Activated T-cell treated with anti-CD3 and anti-CD28 coated beads, Interleukin-2, amount 50 U/mL, for 24 hours (primary cell): Measurements from ENCODE around the gene TREX2.
"Not testable (repeated sequence)": the region's sequence is repeated elsewhere in the genome, so short reads cannot be mapped to it uniquely, and the experiment has no call there.

Source experiments
- DNase-seq: peaks from one replicate; pipeline ENCODE4 v3.0.0-alpha.2; 2020
- H3K27ac Mint-ChIP-seq: 2 replicates; pipeline ENCODE4 v1.8.0; 2020; ENCODE audit warnings: mild to moderate bottlenecking, mixed read lengths
- H3K27me3 Mint-ChIP-seq: 2 replicates; pipeline ENCODE4 v1.8.0; 2020; ENCODE audit warnings: mixed read lengths
- H3K36me3 Mint-ChIP-seq: 2 replicates; pipeline ENCODE4 v1.8.0; 2020; ENCODE audit warnings: low read depth, mixed read lengths
- H3K4me1 Mint-ChIP-seq: 2 replicates; pipeline ENCODE4 v1.8.0; 2020; ENCODE audit warnings: low read depth, mixed read lengths
- H3K4me3 Mint-ChIP-seq: 2 replicates; pipeline ENCODE4 v1.8.0; 2020; ENCODE audit warnings: mild to moderate bottlenecking, moderate library complexity, mixed read lengths
- H3K9me3 Mint-ChIP-seq: 2 replicates; pipeline ENCODE4 v1.8.0; 2020; ENCODE audit warnings: mixed read lengths

The TREX2 gene

DNA sequence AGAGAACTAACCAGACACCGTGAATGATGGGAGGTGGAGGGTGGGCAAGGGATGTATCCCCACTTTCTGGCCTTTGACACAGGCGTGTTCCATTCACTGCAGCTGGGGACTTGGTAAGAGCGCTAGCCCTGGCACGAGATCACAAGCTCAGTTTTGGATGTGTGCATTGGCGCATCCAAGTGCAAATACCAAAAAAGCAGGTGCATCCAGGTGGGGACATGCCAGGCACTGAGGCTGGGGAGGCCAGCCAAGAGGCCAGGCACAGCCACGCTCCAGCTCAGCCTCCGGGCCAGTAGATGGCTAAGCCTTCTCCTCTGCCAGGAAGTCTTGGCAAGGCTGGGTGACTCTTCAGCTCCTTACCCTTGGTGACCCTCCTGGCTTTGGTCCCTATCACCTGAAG is 39.0 kb downstream of the TREX2 start:
- Mint-ChIP-seq H3K9me3 (no peaks in the 10 kb centered on the region), H3K27me3 (peaks cover 32% of the 10 kb centered on the region), H3K27ac (no peak overlapping the region), H3K4me3 (no peak overlapping the region), H3K4me1 (peaks cover 4% of the 10 kb centered on the region), H3K36me3 (no peaks in the 10 kb centered on the region)
- no peak for DNase-seq

DNA sequence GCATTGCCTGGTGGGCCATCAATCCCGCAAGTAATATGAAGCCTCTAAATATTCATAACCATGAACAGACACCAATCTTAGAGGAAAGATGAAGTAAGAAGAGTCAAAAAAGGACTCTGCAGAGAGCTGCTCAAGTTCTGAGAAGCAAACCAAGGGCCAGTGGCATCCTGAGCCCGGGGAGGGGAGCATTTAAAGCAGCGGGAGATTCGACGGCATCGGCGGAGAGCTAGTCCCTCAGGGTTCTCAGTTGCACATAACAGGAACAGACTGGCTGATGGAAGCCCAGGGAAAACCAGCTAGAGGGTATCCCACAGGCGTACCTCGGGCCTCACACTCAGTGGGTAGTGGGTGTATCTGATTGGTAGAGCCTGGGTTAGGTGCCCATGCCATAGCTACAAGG is 39.8 kb downstream of the TREX2 start:
- no peak overlapping the region for H3K27ac Mint-ChIP-seq
- peaks cover 2% of the 10 kb centered on the region for H3K4me1 Mint-ChIP-seq
- H3K4me3 Mint-ChIP-seq = no peak overlapping the region
- H3K36me3 Mint-ChIP-seq = no peaks in the 10 kb centered on the region
- DNase-seq = no peak
- H3K27me3 Mint-ChIP-seq = peaks cover 30% of the 10 kb centered on the region
- H3K9me3 Mint-ChIP-seq = peaks cover 2% of the 10 kb centered on the region

DNA sequence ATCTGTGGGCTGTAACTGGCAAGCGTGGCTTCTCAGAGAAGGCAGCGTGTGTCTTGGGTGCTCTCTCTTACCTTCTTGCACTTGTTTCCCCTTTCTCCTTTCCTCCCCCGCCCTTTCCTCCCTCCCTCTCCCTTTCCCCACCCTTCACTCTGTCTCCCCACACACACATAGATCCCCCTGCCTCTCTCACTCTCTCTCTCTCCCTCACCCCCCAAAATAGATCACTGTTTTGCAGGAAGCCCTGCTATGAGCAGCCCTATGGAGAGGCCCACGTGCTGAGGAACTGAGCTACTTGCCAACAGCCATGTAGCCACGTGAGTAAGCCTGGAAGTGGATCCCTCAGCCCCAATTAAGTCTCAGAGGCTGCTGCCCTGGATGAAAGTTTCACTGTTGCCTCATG is 40.4 kb downstream of the TREX2 start:
- no peaks in the 10 kb centered on the region for H3K4me1 Mint-ChIP-seq
- H3K4me3 Mint-ChIP-seq = no peak overlapping the region
- no peak for DNase-seq
- H3K9me3 Mint-ChIP-seq = peaks cover 2% of the 10 kb centered on the region
- no peak overlapping the region for H3K27ac Mint-ChIP-seq
- H3K36me3 Mint-ChIP-seq = no peaks in the 10 kb centered on the region
- peaks cover 25% of the 10 kb centered on the region for H3K27me3 Mint-ChIP-seq

DNA sequence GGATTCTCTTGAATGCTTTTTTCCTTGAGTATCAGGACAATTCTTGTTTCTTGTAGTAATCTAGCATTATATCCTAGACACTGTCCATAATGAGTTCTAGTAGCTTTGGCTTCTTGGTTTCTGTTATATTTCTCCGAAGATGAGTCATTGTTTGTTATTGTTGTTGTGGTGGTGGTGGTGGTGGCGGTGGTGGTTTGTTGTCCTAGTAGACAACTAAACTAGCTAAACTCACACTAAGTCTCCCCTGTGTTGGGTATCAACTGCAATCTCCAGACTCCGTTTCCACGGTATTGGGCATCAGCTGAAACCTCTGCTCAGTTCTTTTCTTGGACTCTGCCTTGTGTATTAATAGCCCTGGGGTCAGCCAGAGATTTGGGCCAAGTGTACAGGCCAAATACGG is 41.5 kb downstream of the TREX2 start:
- H3K27ac Mint-ChIP-seq, H3K4me3 Mint-ChIP-seq, H3K4me1 Mint-ChIP-seq, H3K9me3 Mint-ChIP-seq, H3K36me3 Mint-ChIP-seq, DNase-seq: not testable (repeated sequence)
- H3K27me3 Mint-ChIP-seq = peaks cover 25% of the 10 kb centered on the region

DNA sequence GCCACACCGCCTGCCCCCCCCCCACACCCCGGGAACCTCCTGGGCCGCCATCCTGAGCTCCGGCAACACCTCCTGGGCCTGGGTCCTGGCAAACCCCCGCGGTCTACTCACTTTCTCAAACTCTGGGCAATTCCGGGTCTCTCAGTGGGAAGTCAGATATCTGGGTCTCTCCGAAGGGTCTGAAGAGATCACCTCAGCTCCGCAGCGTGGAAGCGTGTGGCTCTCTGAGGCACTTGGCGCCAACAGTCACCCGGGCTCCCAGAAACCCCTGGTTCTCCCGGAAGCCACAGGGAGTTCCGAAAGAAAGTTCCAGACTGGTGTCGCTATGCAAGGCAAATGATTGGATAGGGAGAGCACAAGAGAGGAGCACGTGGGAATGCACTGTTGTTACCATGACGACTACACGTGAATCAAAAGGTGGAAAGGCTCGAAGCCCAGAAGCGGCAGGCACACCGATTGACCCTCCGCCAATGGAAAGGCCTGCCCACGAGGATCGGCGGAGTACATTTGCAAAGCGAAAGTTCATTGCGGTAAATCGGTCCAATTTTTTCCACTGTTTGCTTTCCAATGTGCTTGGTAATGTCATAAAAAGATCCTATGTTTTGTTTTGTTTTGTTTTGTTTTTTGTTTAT is 44.6 kb downstream of the TREX2 start, which contains the start of gene PNMA6E:
Gene PNMA6E (minus strand): TSS at position 218 of the 632 bp plus-strand sequence. CDS start 2,501 bp downstream, outside the sequence.
- H3K4me3 Mint-ChIP-seq = no peak within 1 kb of the TSS
- H3K36me3 Mint-ChIP-seq = no peaks in the 10 kb centered on the region
- peaks cover 1% of the 10 kb centered on the region for H3K4me1 Mint-ChIP-seq
- DNase-seq = no peak
- H3K9me3 Mint-ChIP-seq = peaks cover 2% of the 10 kb centered on the region
- H3K27me3 Mint-ChIP-seq = peaks cover 22% of the 10 kb centered on the region
- H3K27ac Mint-ChIP-seq = no peak within 1 kb of the TSS

DNA sequence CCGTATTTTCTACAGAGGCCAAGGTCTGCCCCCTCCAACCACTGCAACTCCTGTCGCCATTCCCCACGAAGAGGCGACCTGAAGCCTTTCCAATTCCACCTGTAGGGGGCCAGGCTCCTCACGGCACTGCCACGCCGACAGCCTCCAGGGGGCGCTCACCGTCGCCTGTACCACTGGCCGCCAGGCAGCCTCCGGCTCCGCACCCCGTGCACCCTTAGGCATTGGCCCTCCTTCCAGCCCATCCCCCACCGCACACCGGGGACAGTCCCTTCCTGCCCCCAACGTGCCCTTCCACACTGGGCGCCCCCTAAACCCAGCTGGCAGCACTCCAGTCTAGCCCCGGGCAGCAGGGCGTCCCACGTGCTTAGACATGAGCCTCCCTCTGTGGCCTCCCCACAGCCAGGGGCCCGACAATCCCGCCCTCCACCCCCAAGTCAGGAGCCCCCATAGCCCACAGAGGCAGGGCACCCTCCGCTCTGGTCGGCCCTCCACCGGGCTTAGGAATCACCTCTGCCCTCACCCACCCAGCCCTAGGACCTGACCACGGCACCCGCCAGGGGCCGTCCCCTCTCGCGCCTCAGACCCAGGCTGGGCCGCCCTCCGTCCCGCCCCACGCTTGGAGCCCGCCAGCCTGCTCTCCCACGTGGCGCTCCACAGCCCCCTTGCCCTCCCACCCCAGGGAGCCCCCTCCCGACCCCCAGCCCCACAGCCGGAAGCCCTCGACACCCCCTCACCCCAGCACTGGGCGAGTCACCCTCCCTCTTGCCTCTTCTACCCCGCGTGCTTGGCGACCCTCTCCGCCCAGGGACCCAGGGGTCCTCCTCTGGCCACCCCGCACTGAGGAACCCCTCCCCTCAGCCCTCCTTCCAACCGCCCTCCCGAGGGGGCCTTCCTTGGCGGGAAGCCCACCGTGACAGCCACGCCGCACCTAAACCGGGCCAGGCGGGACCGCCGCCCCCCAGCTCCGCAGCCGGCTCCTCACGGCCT is 45.4 kb downstream of the TREX2 start:
- Mint-ChIP-seq H3K9me3 (peaks cover 2% of the 10 kb centered on the region), H3K36me3 (no peaks in the 10 kb centered on the region), H3K4me1 (peaks cover 2% of the 10 kb centered on the region), H3K4me3 (no peak overlapping the region), H3K27me3 (peaks cover 18% of the 10 kb centered on the region), H3K27ac (no peak overlapping the region)
- peak; percentile 69 for DNase-seq

DNA sequence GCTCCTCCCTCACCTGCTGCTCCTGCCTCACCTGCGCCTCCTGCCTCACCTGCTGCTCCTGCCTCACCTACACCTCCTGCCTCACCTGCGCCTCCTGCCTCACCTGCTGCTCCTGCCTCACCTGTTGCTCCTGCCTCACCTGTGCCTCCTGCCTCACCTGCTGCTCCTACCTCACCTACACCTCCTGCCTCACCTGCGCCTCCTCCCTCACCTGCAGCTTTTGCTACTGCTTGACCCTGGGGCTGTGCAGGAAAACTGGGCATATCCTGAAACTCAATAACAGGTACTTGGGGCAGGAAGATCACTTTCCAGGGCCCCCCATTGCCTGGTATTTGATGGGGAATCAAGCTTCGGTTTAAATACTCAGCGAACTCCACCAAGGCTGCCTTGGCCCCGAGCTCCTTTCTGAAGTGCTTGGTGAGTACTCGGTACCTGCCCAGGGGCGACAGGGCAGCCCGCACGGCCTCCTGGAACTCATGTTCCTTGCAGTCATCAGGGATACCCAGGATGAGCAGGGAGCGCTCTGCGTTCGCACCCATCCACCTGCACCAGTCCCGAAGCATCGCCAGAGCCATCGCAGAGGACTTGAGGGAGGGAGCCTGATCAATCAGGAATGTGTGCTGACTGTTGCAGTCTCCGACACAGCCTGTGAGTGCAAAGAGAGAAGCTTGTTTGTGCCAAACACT is 47.4 kb downstream of the TREX2 start:
- Mint-ChIP-seq H3K27me3 (peaks cover 6% of the 10 kb centered on the region), H3K27ac (no peak overlapping the region), H3K4me3 (no peak overlapping the region)

DNA sequence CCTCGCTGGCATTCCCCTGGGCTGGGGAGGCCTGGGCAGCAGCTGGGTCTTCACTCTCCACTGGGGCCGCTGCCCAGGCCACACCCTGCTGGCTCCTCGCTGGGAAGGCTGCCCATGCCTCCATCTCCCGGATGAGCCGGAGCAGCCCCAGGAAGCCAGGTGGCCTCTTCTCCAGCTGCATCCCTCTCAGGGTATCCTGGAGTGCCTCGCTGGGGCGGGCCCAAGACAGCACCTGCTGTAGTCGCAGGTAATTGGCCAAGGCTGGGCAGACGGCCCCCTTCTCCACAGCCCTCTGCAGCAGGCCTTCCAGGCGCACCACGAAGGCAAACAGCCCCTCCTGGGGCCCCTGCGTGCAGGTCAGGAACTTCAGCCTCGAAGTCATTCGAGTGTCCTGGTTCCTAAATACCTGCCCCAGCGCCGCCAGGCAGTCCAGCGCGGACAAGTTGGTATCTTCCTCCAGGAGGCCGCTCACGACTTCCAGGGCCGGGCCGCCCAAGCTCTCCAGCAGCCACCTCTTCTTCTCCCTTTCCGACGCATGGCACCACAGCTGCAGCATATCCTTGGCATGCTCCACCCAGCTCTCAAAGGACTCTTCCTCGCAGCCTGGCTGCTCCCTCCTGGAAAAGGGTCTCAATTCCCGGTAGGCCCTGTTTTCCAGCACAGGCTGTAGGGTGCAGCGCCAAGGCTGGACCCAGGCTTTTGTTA is 48.4 kb downstream of the TREX2 start:
- H3K36me3 Mint-ChIP-seq = no peaks in the 10 kb centered on the region
- peaks cover 6% of the 10 kb centered on the region for H3K27me3 Mint-ChIP-seq
- peaks cover 3% of the 10 kb centered on the region for H3K4me1 Mint-ChIP-seq
- H3K27ac Mint-ChIP-seq = no peak overlapping the region
- H3K9me3 Mint-ChIP-seq = peaks cover 2% of the 10 kb centered on the region
- no peak overlapping the region for H3K4me3 Mint-ChIP-seq
- DNase-seq = no peak

More for the DNA sequence above, 47.4 kb downstream of the TREX2 start:
- Mint-ChIP-seq H3K36me3 (no peaks in the 10 kb centered on the region), H3K9me3 (peaks cover 2% of the 10 kb centered on the region), H3K4me1 (peaks cover 3% of the 10 kb centered on the region)
- no peak for DNase-seq

DNA sequence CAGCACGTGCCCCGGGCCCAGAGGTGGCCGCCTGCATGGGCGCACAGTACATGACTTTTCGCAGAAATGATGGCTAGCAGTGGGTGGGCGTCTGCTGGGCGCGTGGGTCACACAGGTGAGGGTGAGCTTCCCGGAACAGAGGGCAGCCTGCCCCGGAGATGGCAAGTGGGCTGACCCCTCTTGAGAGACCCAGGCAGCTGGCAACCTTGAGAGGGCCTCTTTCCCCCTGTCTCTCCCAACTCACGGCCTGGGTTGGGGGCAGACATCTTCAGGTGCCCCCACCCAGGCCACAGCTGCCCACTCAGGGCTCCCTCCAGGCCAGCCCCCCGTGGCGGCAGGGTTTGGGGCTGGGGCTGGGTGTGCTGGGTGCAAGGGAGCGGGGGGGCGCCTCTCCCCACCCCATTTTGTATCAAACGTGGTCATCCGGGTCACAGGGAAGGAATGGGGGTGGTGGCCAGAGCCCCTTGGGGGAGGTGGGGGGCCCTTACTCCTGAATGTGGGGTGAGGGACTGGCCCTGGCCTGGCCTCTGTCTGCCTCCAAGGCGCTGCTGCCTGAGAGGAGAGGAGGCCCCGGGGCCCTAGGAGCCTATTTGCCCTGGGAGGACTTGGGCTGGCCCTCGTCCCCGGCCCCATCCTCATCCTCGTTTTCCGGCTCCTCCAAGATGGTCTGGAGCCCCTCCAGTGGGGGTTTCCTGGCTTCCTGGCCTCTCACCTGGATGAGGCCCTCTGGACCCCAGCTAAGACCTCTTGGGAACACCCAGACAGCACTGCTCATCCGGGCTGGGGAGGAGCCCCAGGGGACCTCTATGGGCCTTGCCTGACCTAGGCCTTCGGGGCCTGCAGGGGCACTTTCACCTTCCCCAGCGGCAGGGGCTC is 49.3 kb downstream of the TREX2 start:
- peaks cover 6% of the 10 kb centered on the region for H3K27me3 Mint-ChIP-seq

DNA sequence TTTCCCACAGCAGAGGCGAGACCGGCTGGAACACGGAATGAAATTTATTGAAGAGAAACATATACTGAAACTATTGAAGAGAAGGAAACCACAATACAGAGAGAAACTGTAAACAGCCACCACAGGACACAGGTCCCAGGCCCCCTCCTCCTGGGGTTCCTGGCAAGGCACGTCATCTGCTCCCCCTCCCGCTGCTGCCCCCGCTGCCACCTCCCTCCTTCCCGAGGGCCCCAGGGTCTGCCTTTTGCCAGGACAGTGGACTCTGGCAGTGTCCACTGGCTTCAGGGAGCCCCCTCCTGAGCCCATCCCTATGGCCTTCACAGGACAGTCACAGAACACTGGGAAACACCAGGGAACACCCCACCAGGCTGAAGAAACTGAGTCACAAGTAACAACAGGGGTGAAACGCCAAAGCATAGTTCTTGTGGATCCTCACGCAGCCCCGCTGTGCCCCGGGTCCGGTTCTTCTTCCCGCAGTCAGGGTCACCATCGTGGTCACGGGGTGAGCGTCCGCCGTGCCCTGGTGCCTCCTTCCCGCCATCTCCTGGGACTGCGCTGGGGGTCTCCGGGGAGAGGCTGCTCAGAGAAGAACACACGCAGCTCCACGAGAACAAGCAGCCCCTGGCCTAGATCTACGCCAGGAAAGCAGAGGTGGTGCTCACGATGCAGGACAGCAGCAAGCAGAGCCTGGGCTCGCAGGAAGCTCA is 50.1 kb downstream of the TREX2 start:
- Mint-ChIP-seq H3K9me3 (no peaks in the 10 kb centered on the region), H3K27me3 (peaks cover 6% of the 10 kb centered on the region), H3K4me1 (peaks cover 3% of the 10 kb centered on the region), H3K4me3 (no peak overlapping the region), H3K27ac (no peak overlapping the region), H3K36me3 (no peaks in the 10 kb centered on the region)
- no peak for DNase-seq

More for the DNA sequence above, 49.3 kb downstream of the TREX2 start:
- no peak overlapping the region for H3K4me3 Mint-ChIP-seq
- H3K27ac Mint-ChIP-seq = no peak overlapping the region
- peaks cover 3% of the 10 kb centered on the region for H3K4me1 Mint-ChIP-seq
- no peaks in the 10 kb centered on the region for H3K36me3 Mint-ChIP-seq
- no peak for DNase-seq
- H3K9me3 Mint-ChIP-seq = peaks cover 2% of the 10 kb centered on the region

DNA sequence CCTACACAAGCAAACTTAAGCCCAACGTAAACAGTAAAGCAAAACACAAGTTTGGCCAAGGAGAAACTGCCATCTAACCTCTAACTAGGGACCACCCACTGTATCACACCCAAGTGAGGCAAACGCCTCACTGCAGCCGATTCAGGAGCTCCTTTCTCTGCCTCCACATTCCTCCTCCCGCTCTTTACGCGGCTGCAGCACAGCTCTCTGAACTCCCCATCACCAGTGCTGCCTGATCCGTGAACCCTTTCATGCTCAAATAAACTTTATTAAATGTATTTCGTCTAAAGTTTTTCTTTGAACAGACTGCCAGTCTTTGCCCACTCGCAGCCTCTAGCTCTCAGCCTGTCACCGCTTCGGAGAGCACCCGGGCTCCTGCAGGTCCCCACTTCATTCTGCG is 51.2 kb downstream of the TREX2 start:
- DNase-seq = no peak
- Mint-ChIP-seq H3K4me1 (peaks cover 2% of the 10 kb centered on the region), H3K4me3 (no peak overlapping the region), H3K9me3 (no peaks in the 10 kb centered on the region), H3K36me3 (no peaks in the 10 kb centered on the region), H3K27ac (no peak overlapping the region), H3K27me3 (peaks cover 6% of the 10 kb centered on the region)
